PC-9 (cell line): ENCODE results near the gene DDX28. TPM values are rescaled to one million over a fixed set of nuclear protein-coding genes. Genes with fewer than 3 reads are reported as not detected.

Source experiments
- BruUV-seq: library from RNA; stranded (reverse); fragments of 400-500 nt; replicated peaks from 2 replicates; lab custom pipeline; 2021; lab: Mats Ljungman, UMichigan
- CTCF ChIA-PET: fragments of 300-600 bp; sonication (Branson Sonifier 250); formaldehyde crosslinking; loops from one replicate; lab custom pipeline; 2022; ENCODE audit warnings: antibody characterized with exemption; lab: Charles Lee
- POLR2A ChIA-PET: fragments of 300-600 bp; sonication (Branson Sonifier 250); formaldehyde crosslinking; loops from one replicate; lab custom pipeline; 2022; ENCODE audit warnings: antibody characterized with exemption; ENCODE audit not compliant: unreplicated experiment; lab: Charles Lee
- DNase-seq, 2 experiments: peaks; one replicate each; pipeline versions ENCODE4 v3.0.0 to v3.0.0-alpha.2; 2015 to 2022; ENCODE audit warnings: mixed read lengths in 1 of 2
- H2AFZ ChIP-seq: fragments of 200-600 bp; sonication (generic); 2 replicates; pipeline ENCODE4 v1.8.1; 2017; ENCODE audit warnings: antibody characterized with exemption
- H3F3A ChIP-seq: fragments of 200-600 bp; sonication (generic); 2 replicates; pipeline ENCODE4 v1.8.1; 2017; ENCODE audit warnings: antibody characterized with exemption, mild to moderate bottlenecking, low read depth; ENCODE audit not compliant: insufficient read depth
- H3K27ac ChIP-seq: fragments of 200-600 bp; sonication (generic); 2 replicates; pipeline ENCODE4 v1.6.1; 2016; ENCODE audit warnings: mixed run types
- H3K27me3 ChIP-seq: fragments of 200-600 bp; sonication (generic); 2 replicates; pipeline ENCODE4 v1.6.1; 2016; ENCODE audit warnings: low read depth, mixed run types; ENCODE audit not compliant: insufficient read depth
- H3K36me3 ChIP-seq: fragments of 200-600 bp; sonication (generic); 2 replicates; pipeline ENCODE4 v1.6.1; 2016; ENCODE audit warnings: low read depth, mixed run types
- H3K4me1 ChIP-seq: fragments of 200-600 bp; sonication (generic); replicated peaks from 2 replicates; pipeline ENCODE4 v1.6.1; 2016; ENCODE audit warnings: mixed run types; ENCODE audit not compliant: insufficient read depth
- H3K4me2 ChIP-seq: fragments of 200-600 bp; sonication (generic); 2 replicates; pipeline ENCODE4 v1.6.1; 2017; ENCODE audit warnings: mixed run types
- H3K4me3 ChIP-seq: fragments of 200-600 bp; sonication (generic); 2 replicates; pipeline ENCODE4 v1.6.1; 2016; ENCODE audit warnings: mixed run types
- H3K79me2 ChIP-seq: fragments of 200-600 bp; sonication (generic); 2 replicates; pipeline ENCODE4 v1.6.1; 2017; ENCODE audit warnings: low read depth, mixed run types
- H3K9me2 ChIP-seq: fragments of 200-600 bp; sonication (generic); 2 replicates; pipeline ENCODE4 v1.8.1; 2017; ENCODE audit warnings: mild to moderate bottlenecking; ENCODE audit not compliant: insufficient read depth
- H3K9me3 ChIP-seq: fragments of 200-600 bp; sonication (generic); 2 replicates; pipeline ENCODE4 v1.8.1; 2016; ENCODE audit warnings: low read depth; ENCODE audit not compliant: insufficient read depth
- H4K20me1 ChIP-seq: fragments of 200-600 bp; sonication (generic); 2 replicates; pipeline ENCODE4 v1.8.1; 2017; ENCODE audit not compliant: insufficient read depth
- EZH2 ChIP-seq: fragments of 200-600 bp; sonication (generic); IDR thresholded peaks from 2 replicates; pipeline ENCODE4 v1.8.0; 2017; ENCODE audit warnings: antibody characterized with exemption, low read depth
- intact Hi-C: fragments of 100-400 bp; cut with micrococcal nuclease; formaldehyde crosslinking; loops from one replicate; pipeline ENCODE4 v1.10.0; 2022; ENCODE audit not compliant: unreplicated experiment
- total RNA-seq: library from RNA; stranded (reverse); gene quantifications from 2 replicates; pipeline ENCODE4 v1.2.3, GENCODE V29; 2021
- TF ChIP-seq, protein P1 (sequence below): fragments of 200-600 bp; sonication (generic); conservative IDR thresholded peaks from 2 replicates; pipeline ENCODE4 v1.6.1; 2017; ENCODE audit warnings: mixed run types, antibody characterized with exemption, mild to moderate bottlenecking, moderate library complexity

The DDX28 gene
- total RNA-seq, 1 experiment from 2014 or later: 6.3 TPM

DNA sequence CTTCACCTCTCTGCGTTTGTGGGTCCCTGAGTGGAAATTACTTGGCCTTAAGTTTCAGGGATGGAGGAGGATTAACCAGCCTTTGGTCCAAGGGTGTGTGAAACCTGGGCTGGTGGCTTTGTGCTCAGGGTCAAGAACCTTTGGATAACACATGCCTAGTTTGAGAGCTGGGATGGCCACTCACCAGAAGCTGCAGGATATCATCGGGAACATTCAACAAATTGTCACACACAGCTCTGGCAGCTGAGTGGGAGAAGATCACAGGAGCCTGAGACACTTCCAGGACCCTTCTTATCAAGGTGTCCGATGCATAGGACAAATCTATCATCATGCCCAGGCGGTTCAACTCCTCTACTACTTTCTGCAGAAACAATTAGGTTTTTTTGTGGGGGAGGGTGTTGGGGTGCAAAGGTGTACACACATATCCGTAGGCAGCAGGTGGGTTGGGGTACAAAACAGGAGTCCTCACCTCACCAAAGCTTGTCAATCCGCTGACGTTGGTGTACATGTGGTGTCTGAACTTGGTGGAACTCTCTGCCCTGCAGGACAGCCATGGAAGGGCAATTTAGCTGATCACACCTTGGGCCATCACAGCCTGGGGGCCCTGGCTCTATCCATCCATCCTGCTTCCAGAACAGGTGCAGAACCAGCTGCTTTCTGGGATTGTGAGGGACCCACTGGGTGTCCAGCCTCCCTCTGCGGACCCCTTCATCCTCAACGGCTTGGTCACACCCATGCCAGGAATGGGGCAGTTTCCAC, 45.4 kb downstream of the DDX28 start:
- intact Hi-C loops: no loop called here
- Histone ChIP-seq H3F3A (0 out of 2 replicates have a peak, but pooled peaks cover 4% of the 10 kb centered on the region), H3K9me3 (no peaks in the 10 kb centered on the region), H2AFZ (no peak overlapping the region), H3K36me3 (no peaks in the 10 kb centered on the region), H3K4me3 (no peak overlapping the region), H4K20me1 (no peaks in the 10 kb centered on the region), H3K27me3 (no peaks in the 10 kb centered on the region), H3K27ac (no peak overlapping the region), H3K4me1 (0 out of 2 replicates have a peak, but pooled peaks cover 4% of the 10 kb centered on the region), H3K79me2 (no peaks in the 10 kb centered on the region), H3K9me2 (no peaks in the 10 kb centered on the region), H3K4me2 (no peak overlapping the region)
- CTCF ChIA-PET: no interaction called here
- BruUV-seq: no TSS peak
- DNase-seq: no peak
- POLR2A ChIA-PET: interaction anchor here (0.6 kb wide), 1 partner anchor 9 kb away, joined by 4 read pairs; no protein-coding TSS in a partner anchor
- TF ChIP-seq, protein P1, sequence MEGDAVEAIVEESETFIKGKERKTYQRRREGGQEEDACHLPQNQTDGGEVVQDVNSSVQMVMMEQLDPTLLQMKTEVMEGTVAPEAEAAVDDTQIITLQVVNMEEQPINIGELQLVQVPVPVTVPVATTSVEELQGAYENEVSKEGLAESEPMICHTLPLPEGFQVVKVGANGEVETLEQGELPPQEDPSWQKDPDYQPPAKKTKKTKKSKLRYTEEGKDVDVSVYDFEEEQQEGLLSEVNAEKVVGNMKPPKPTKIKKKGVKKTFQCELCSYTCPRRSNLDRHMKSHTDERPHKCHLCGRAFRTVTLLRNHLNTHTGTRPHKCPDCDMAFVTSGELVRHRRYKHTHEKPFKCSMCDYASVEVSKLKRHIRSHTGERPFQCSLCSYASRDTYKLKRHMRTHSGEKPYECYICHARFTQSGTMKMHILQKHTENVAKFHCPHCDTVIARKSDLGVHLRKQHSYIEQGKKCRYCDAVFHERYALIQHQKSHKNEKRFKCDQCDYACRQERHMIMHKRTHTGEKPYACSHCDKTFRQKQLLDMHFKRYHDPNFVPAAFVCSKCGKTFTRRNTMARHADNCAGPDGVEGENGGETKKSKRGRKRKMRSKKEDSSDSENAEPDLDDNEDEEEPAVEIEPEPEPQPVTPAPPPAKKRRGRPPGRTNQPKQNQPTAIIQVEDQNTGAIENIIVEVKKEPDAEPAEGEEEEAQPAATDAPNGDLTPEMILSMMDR: no peak
- TF ChIP-seq EZH2: no peak

DNA sequence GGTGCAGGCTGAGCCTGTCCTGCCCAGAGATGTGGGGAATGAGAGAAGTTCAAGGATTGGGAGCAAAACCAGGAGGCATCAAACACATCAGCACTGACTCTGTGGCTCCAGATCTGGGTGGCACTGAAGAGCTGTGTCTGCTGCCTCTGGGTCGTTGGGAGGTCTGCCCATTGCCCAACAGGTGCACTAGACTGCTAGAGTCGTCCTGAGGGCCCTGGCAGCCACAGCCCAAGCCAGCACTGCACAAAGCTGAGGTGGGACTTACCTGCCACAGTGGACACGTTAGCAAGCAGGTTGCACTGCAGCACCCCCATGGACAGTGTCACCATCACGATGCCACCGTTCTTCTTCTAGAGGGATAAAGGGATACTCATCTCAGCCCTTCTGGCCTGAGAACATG, 46.0 kb downstream of the DDX28 start:
- ChIA-PET POLR2A (interaction anchor here (0.6 kb wide), 1 partner anchor 8 kb away, joined by 4 read pairs; no protein-coding TSS in a partner anchor), CTCF (no interaction called here)
- Histone ChIP-seq H3K27ac (no peak overlapping the region), H4K20me1 (no peaks in the 10 kb centered on the region), H3K79me2 (no peaks in the 10 kb centered on the region), H3K36me3 (no peaks in the 10 kb centered on the region), H3K9me2 (no peaks in the 10 kb centered on the region), H3K9me3 (no peaks in the 10 kb centered on the region), H2AFZ (no peak overlapping the region), H3K4me3 (no peak overlapping the region), H3K27me3 (no peaks in the 10 kb centered on the region), H3K4me1 (0 out of 2 replicates have a peak, but pooled peaks cover 4% of the 10 kb centered on the region), H3F3A (0 out of 2 replicates have a peak, but pooled peaks cover 4% of the 10 kb centered on the region), H3K4me2 (no peak overlapping the region)
- DNase-seq: no peak
- TF ChIP-seq, protein P1: no peak
- no peak for TF ChIP-seq EZH2
- no TSS peak for BruUV-seq
- intact Hi-C loops: no loop called here

DNA sequence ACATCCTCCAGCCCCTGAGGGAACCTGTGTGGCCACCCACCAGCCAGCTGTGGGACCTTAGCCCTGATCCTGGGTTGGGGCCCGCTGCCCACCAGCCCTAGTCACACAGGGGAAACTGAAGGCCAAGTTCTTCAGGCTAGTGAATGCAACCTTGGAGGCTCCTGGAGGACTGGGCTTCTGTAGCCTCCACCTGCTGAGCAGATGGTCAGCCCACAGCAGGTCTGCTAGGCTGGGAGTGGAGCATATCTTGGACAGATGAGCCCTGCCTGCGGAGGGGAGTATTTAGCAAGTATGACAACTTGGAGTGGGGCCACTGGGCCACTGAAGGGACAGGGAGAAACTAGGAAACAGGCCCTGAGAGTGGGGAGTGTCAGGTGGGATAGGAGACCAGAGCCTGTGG, 46.8 kb downstream of the DDX28 start:
- Histone ChIP-seq H3F3A (0 out of 2 replicates have a peak, but pooled peaks cover 4% of the 10 kb centered on the region), H3K9me3 (no peaks in the 10 kb centered on the region), H2AFZ (no peak overlapping the region), H3K9me2 (no peaks in the 10 kb centered on the region), H3K36me3 (no peaks in the 10 kb centered on the region), H4K20me1 (no peaks in the 10 kb centered on the region), H3K27me3 (no peaks in the 10 kb centered on the region), H3K4me3 (no peak overlapping the region), H3K27ac (no peak overlapping the region), H3K79me2 (no peaks in the 10 kb centered on the region), H3K4me2 (no peak overlapping the region), H3K4me1 (0 out of 2 replicates have a peak, but pooled peaks cover 4% of the 10 kb centered on the region)
- TF ChIP-seq, protein P1: no peak
- no peak for TF ChIP-seq EZH2
- no peak for DNase-seq
- ChIA-PET CTCF (no interaction called here), POLR2A (no interaction called here)
- intact Hi-C loops: no loop called here
- no TSS peak for BruUV-seq
